OCI-LY1 (cell line): ENCODE results near the gene LMBRD2.

Experiments used
- H2AFZ ChIP-seq: fragments of 200-600 bp; sonication (generic), shearing (Covaris generic); 2 replicates; pipeline ENCODE4 v1.6.0; 2014; ENCODE audit warnings: antibody characterized with exemption, mild to moderate bottlenecking, low read length
- H3F3A ChIP-seq: fragments of 200-600 bp; sonication (generic), shearing (Covaris generic); 2 replicates; pipeline ENCODE4 v1.6.0; 2014; ENCODE audit warnings: mild to moderate bottlenecking, antibody characterized with exemption, low read length, moderate library complexity; ENCODE audit not compliant: insufficient read depth
- H3K27ac ChIP-seq: fragments of 200-600 bp; sonication (generic); 2 replicates; pipeline ENCODE4 v1.5.1; 2014; ENCODE audit warnings: low read length, mixed run types, mild to moderate bottlenecking, low read depth; ENCODE audit not compliant: poor library complexity, severe bottlenecking
- H3K27me3 ChIP-seq: fragments of 200-600 bp; sonication (generic); 2 replicates; pipeline ENCODE4 v1.6.0; 2014; ENCODE audit warnings: antibody characterized with exemption, mild to moderate bottlenecking, low read length, moderate library complexity; ENCODE audit not compliant: insufficient read depth
- H3K36me3 ChIP-seq: fragments of 200-600 bp; sonication (generic); 2 replicates; pipeline ENCODE4 v1.6.1; 2014; ENCODE audit warnings: mild to moderate bottlenecking, antibody characterized with exemption, low read length, moderate library complexity, mixed read lengths; ENCODE audit not compliant: insufficient read depth
- H3K4me1 ChIP-seq: fragments of 200-600 bp; sonication (generic); 2 replicates; pipeline ENCODE4 v1.5.1; 2014; ENCODE audit warnings: mild to moderate bottlenecking, low read length, moderate library complexity; ENCODE audit not compliant: insufficient read depth, severe bottlenecking
- H3K4me2 ChIP-seq: fragments of 200-600 bp; sonication (generic), shearing (Covaris generic); 2 replicates; pipeline ENCODE4 v1.6.1; 2014; ENCODE audit warnings: low read length
- H3K4me3 ChIP-seq: fragments of 200-600 bp; sonication (generic); 2 replicates; pipeline ENCODE4 v1.5.1; 2014; ENCODE audit warnings: low read length, low read depth, mild to moderate bottlenecking, mixed read lengths; ENCODE audit not compliant: poor library complexity, severe bottlenecking
- H3K79me2 ChIP-seq: fragments of 200-600 bp; shearing (Covaris generic); 2 replicates; pipeline ENCODE4 v1.6.1; 2016; ENCODE audit warnings: mixed run types, low read length, mixed read lengths; ENCODE audit not compliant: insufficient read depth
- H3K9ac ChIP-seq: fragments of 200-600 bp; sonication (generic), shearing (Covaris generic); 2 replicates; pipeline ENCODE4 v1.6.1; 2014; ENCODE audit warnings: mild to moderate bottlenecking, low read length, mixed read lengths
- H3K9me2 ChIP-seq: fragments of 200-600 bp; sonication (generic), shearing (Covaris generic); 2 replicates; pipeline ENCODE4 v1.6.1; 2014; ENCODE audit warnings: low read depth, mild to moderate bottlenecking, low read length, mixed read lengths
- H3K9me3 ChIP-seq: fragments of 200-600 bp; shearing (Covaris generic); 2 replicates; pipeline ENCODE4 v1.6.1; 2014; ENCODE audit warnings: low read length, mixed read lengths
- H4K20me1 ChIP-seq: fragments of 200-600 bp; sonication (generic), shearing (Covaris generic); 2 replicates; pipeline ENCODE4 v1.6.0; 2016; ENCODE audit warnings: mild to moderate bottlenecking, low read length; ENCODE audit not compliant: insufficient read depth
- EZH2 ChIP-seq: fragments of 200-600 bp; sonication (generic), shearing (Covaris generic); IDR thresholded peaks from 2 replicates; pipeline ENCODE4 v1.8.0; 2017; ENCODE audit warnings: borderline replicate concordance, mixed run types, mild to moderate bottlenecking, antibody characterized with exemption, low read length, moderate library complexity, mixed read lengths
- TF ChIP-seq, protein P1 (sequence below): fragments of 200-600 bp; sonication (generic), shearing (Covaris generic); IDR thresholded peaks from 2 replicates; pipeline ENCODE4 v1.5.1; 2017; ENCODE audit warnings: mild to moderate bottlenecking, antibody characterized with exemption, low read length, moderate library complexity, mixed read lengths

The LMBRD2 gene

DNA sequence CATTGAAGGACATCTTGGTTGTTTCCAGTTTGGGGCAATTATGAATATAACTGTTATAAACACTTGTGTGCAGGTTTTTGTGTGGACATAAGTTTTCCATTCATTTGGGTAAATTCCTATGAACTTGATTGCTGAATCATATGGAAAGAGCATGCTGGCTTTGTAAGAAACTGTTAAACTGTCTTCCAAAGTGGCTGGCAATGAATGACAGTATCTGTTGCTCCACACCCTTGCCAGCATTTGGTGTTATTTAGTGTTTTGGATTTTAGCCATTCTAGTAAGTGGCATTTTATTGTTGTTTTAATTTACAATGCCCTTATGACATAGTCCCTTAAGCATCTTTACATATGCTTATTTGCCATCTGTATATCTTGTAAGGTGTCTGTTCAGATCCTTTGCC is 55.2 kb downstream of the LMBRD2 start:
- Histone ChIP-seq H3K9ac (no peak overlapping the region), H3K4me2 (no peak overlapping the region), H3K9me2 (no peaks in the 10 kb centered on the region), H3K79me2 (no peaks in the 10 kb centered on the region), H3K36me3 (no peaks in the 10 kb centered on the region), H3F3A (no peaks in the 10 kb centered on the region), H3K4me3 (no peak overlapping the region), H3K9me3 (no peaks in the 10 kb centered on the region), H3K27ac (no peak overlapping the region), H3K27me3 (no peaks in the 10 kb centered on the region), H2AFZ (no peak overlapping the region), H3K4me1 (no peaks in the 10 kb centered on the region), H4K20me1 (no peaks in the 10 kb centered on the region)
- no peak for TF ChIP-seq EZH2
- TF ChIP-seq, protein P1, sequence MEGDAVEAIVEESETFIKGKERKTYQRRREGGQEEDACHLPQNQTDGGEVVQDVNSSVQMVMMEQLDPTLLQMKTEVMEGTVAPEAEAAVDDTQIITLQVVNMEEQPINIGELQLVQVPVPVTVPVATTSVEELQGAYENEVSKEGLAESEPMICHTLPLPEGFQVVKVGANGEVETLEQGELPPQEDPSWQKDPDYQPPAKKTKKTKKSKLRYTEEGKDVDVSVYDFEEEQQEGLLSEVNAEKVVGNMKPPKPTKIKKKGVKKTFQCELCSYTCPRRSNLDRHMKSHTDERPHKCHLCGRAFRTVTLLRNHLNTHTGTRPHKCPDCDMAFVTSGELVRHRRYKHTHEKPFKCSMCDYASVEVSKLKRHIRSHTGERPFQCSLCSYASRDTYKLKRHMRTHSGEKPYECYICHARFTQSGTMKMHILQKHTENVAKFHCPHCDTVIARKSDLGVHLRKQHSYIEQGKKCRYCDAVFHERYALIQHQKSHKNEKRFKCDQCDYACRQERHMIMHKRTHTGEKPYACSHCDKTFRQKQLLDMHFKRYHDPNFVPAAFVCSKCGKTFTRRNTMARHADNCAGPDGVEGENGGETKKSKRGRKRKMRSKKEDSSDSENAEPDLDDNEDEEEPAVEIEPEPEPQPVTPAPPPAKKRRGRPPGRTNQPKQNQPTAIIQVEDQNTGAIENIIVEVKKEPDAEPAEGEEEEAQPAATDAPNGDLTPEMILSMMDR = no peak

DNA sequence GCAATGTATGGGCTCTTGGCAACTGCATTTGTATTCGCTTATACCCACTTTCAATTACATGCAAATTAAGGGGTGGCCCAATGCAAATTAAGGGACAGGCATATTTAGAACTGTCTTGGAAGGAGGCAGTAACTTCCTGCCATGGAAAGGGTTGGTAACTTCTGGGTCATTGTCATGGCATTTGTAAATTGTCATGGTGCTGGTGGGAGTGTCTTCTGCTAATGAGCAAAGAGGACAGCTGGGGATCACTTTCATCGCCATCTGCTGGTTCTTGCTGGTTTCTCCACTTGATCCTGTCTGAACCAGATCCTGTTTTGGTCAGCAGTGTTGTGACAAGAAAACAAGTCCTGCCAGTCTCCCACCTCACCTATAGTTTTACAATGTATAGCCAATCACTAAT is 61.7 kb downstream of the LMBRD2 start:
- H3K9me3 ChIP-seq = no peaks in the 10 kb centered on the region
- no peaks in the 10 kb centered on the region for H3K79me2 ChIP-seq
- H3F3A ChIP-seq = no peaks in the 10 kb centered on the region
- H2AFZ ChIP-seq = no peak overlapping the region
- H3K27me3 ChIP-seq = no peaks in the 10 kb centered on the region
- H3K4me1 ChIP-seq = no peaks in the 10 kb centered on the region
- no peak overlapping the region for H3K9ac ChIP-seq
- H4K20me1 ChIP-seq = no peaks in the 10 kb centered on the region
- no peaks in the 10 kb centered on the region for H3K36me3 ChIP-seq
- TF ChIP-seq, protein P1 = peak; percentile 41
- TF ChIP-seq EZH2 = no peak
- H3K4me2 ChIP-seq = no peak overlapping the region
- no peak overlapping the region for H3K27ac ChIP-seq
- H3K4me3 ChIP-seq = no peak overlapping the region
- no peaks in the 10 kb centered on the region for H3K9me2 ChIP-seq

DNA sequence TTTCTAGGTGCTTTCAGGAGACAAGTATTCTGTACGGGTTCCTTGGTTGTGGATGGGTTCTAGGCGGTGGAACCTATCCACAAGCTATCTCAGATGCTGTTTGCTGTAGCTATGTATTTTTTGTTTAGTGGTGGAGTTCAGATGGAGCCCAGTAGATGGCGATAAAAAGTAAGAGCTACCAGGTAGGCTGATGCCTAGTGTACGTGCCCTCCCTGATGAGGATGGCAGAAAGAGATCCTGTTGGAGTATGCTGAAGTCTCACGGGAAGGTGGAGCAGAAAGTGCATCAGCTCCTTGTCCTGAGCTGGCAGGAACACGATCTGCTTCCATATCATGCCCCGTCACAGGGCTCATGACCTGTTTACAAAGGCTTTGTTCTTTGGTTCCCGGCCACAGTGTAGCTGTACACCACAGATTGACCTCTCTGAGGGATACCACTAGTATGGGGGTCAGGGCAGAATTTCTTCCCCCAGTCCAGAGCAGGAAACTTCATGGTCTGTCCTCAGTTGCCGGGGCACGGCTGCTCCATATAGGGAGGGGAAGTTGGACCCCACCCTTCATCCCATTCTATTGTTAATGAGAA is 72.4 kb downstream of the LMBRD2 start:
- H3K9ac ChIP-seq = no peak overlapping the region
- no peaks in the 10 kb centered on the region for H3F3A ChIP-seq
- no peak overlapping the region for H2AFZ ChIP-seq
- no peaks in the 10 kb centered on the region for H3K27me3 ChIP-seq
- H3K9me2 ChIP-seq = no peaks in the 10 kb centered on the region
- no peaks in the 10 kb centered on the region for H3K79me2 ChIP-seq
- no peak overlapping the region for H3K4me2 ChIP-seq
- no peaks in the 10 kb centered on the region for H3K4me1 ChIP-seq
- no peak for TF ChIP-seq EZH2
- TF ChIP-seq, protein P1 = peak; percentile 82
- no peak overlapping the region for H3K27ac ChIP-seq
- H4K20me1 ChIP-seq = no peaks in the 10 kb centered on the region
- H3K36me3 ChIP-seq = no peaks in the 10 kb centered on the region
- no peaks in the 10 kb centered on the region for H3K9me3 ChIP-seq
- H3K4me3 ChIP-seq = no peak overlapping the region
